GM12878 (cell line): Measurements from ENCODE around the gene C3. TPM values are rescaled to one million over a fixed set of nuclear protein-coding genes. Genes with fewer than 3 reads are reported as not detected.
"Not testable (repeated sequence)": the region's sequence is repeated elsewhere in the genome, so short reads cannot be mapped to it uniquely, and the experiment has no call there.

Experiments
- ATAC-seq: fragments of 200-7000 bp; cut with Tn5 transposase; 3 replicates; pipeline ENCODE4 v1.9.1; 2020; ENCODE audit warnings: mild to moderate bottlenecking, moderate library complexity
- BruUV-seq: library from RNA; stranded (reverse); fragments of 400-500 nt; replicated peaks from 2 replicates; lab custom pipeline; 2021; lab: Mats Ljungman, UMichigan
- CTCF ChIA-PET: fragments of 300-600 bp; sonication (Branson Sonifier 250); formaldehyde crosslinking; extraction: SDS; loops from one replicate; lab custom pipeline; 2021; ENCODE audit warnings: inconsistent platforms; lab: Yijun Ruan, JAX
- POLR2A ChIA-PET: fragments of 350-600 bp; formaldehyde crosslinking; extraction: SDS; loops from one replicate; lab custom pipeline; 2021; ENCODE audit warnings: inconsistent platforms; lab: Charles Lee
- RAD21 ChIA-PET: fragments of 300-600 bp; sonication (Branson Sonifier 250); formaldehyde crosslinking; loops from one replicate; lab custom pipeline; 2023; ENCODE audit warnings: antibody characterized with exemption; ENCODE audit not compliant: unreplicated experiment; lab: Charles Lee
- SMC1A ChIA-PET: fragments of 300-600 bp; sonication (Branson Sonifier 250); formaldehyde crosslinking; loops from one replicate; lab custom pipeline; 2023; ENCODE audit not compliant: unreplicated experiment, uncharacterized antibody; lab: Charles Lee
- DNase-seq: peaks from one replicate; pipeline ENCODE4 v3.0.0-alpha.2; 2011; ENCODE audit warnings: low read depth, low spot score
- FAIRE-seq: peaks from 3 replicates; lab custom pipeline; 2011; peaks lifted over from hg19 to GRCh38; lab: Jason Lieb, UNC
- H2AFZ ChIP-seq: 2 replicates; pipeline ENCODE4 v1.6.0; 2011; ENCODE audit warnings: low read depth, low read length, control low read depth; ENCODE audit not compliant: control insufficient read depth
- H3K27ac ChIP-seq: 2 replicates; pipeline ENCODE4 v1.5.1; 2011; ENCODE audit warnings: control low read depth; ENCODE audit not compliant: control insufficient read depth, insufficient read depth
- H3K27me3 ChIP-seq, 2 experiments: replicated peaks in 1 of 2; 2 replicates each; pipeline versions ENCODE4 v1.6.0 to v1.6.1; 2011; ENCODE audit warnings: low read length in 1 of 2; ENCODE audit not compliant: control insufficient read depth in 2 of 2, insufficient read depth in 2 of 2
- H3K36me3 ChIP-seq, 2 experiments: 2 replicates each; pipeline ENCODE4 v1.5.1; 2011; ENCODE audit warnings: low read length in 1 of 2; ENCODE audit not compliant: control insufficient read depth in 2 of 2, insufficient read depth in 2 of 2
- H3K4me1 ChIP-seq: 2 replicates; pipeline ENCODE4 v1.6.1; 2011; ENCODE audit warnings: mild to moderate bottlenecking, low read length, moderate library complexity, mixed read lengths; ENCODE audit not compliant: control insufficient read depth, insufficient read depth
- H3K4me2 ChIP-seq: 2 replicates; pipeline ENCODE4 v1.6.0; 2011; ENCODE audit warnings: control low read depth; ENCODE audit not compliant: control insufficient read depth, insufficient read depth
- H3K4me3 ChIP-seq: fragments of 200-600 bp; sonication (generic); 2 replicates; pipeline ENCODE4 v1.5.1; 2016
- H3K79me2 ChIP-seq: 2 replicates; pipeline ENCODE4 v1.6.0; 2011; ENCODE audit warnings: low read length; ENCODE audit not compliant: control insufficient read depth, insufficient read depth
- H3K9ac ChIP-seq: 2 replicates; pipeline ENCODE4 v1.8.0; 2011; ENCODE audit warnings: low read length, control low read depth, mixed read lengths; ENCODE audit not compliant: control insufficient read depth, insufficient read depth
- H3K9me3 ChIP-seq: replicated peaks from 3 replicates; pipeline ENCODE4 v1.5.1; 2011; ENCODE audit warnings: mild to moderate bottlenecking, low read length; ENCODE audit not compliant: control insufficient read depth, insufficient read depth
- H4K20me1 ChIP-seq: 2 replicates; pipeline ENCODE4 v1.6.0; 2011; ENCODE audit not compliant: control insufficient read depth, insufficient read depth
- BMI1 ChIP-seq: fragments of 450-650 bp; IDR thresholded peaks from 2 replicates; pipeline ENCODE4 v1.6.1; 2016; ENCODE audit warnings: mild to moderate bottlenecking, moderate library complexity, borderline replicate concordance
- BRCA1 ChIP-seq: IDR thresholded peaks from 2 replicates; pipeline ENCODE4 v1.6.1; 2011; ENCODE audit warnings: low read depth, low read length, improper control_type of control experiment
- CTCF ChIP-seq, 3 experiments: IDR thresholded peaks in 2 of 3; conservative IDR thresholded peaks in 1 of 3; 2 replicates each; pipeline ENCODE4 v1.5.1; 2011; ENCODE audit warnings: low read depth in 3 of 3, low read length in 3 of 3, mild to moderate bottlenecking in 3 of 3, control low read depth in 2 of 3, moderate library complexity in 2 of 3, inconsistent platforms in 1 of 3, mixed read lengths in 1 of 3; ENCODE audit not compliant: control insufficient read depth in 2 of 3, insufficient read depth in 1 of 3; ENCODE audit errors: extremely low read depth in 1 of 3
- ELK1 ChIP-seq: IDR thresholded peaks from 2 replicates; pipeline ENCODE4 v1.6.1; 2012; ENCODE audit warnings: low read depth, low read length, improper control_type of control experiment
- HDAC6 ChIP-seq: fragments of 200-600 bp; sonication (generic); IDR thresholded peaks from one replicate; pipeline ENCODE4 v1.8.0; 2017; ENCODE audit warnings: antibody characterized with exemption; ENCODE audit not compliant: unreplicated experiment
- MYB ChIP-seq: fragments of 150-350 bp; IDR thresholded peaks from 2 replicates; pipeline ENCODE4 v1.6.1; 2014; ENCODE audit warnings: mild to moderate bottlenecking, low read depth, low read length, borderline replicate concordance
- NFIC ChIP-seq: IDR thresholded peaks from 2 replicates; pipeline ENCODE4 v1.6.1; 2012; ENCODE audit warnings: low read depth, mild to moderate bottlenecking, inconsistent platforms, low read length, moderate library complexity
- NFXL1 ChIP-seq: fragments of 450-650 bp; IDR thresholded peaks from 2 replicates; pipeline ENCODE4 v1.6.1; 2017; ENCODE audit warnings: antibody characterized with exemption, mild to moderate bottlenecking, borderline replicate concordance
- POLR2A ChIP-seq: IDR thresholded peaks from 2 replicates; pipeline ENCODE4 v1.6.1; 2011; ENCODE audit warnings: low read depth, mild to moderate bottlenecking, low read length
- RAD51 ChIP-seq: fragments of 450-650 bp; IDR thresholded peaks from 2 replicates; pipeline ENCODE4 v1.6.1; 2016; ENCODE audit warnings: moderate library complexity, mild to moderate bottlenecking, inconsistent platforms
- RBBP5 ChIP-seq: fragments of 200-600 bp; sonication (generic); conservative IDR thresholded peaks from 2 replicates; pipeline ENCODE4 v1.6.1; 2016
- SIX5 ChIP-seq: IDR thresholded peaks from 2 replicates; pipeline ENCODE4 v1.6.1; 2011; ENCODE audit warnings: mild to moderate bottlenecking, low read depth, low read length, moderate library complexity; ENCODE audit not compliant: severe bottlenecking
- STAT3 ChIP-seq: IDR thresholded peaks from 2 replicates; pipeline ENCODE4 v1.6.1; 2011; ENCODE audit warnings: low read depth, low read length, improper control_type of control experiment
- ZBED1 ChIP-seq: IDR thresholded peaks from 2 replicates; pipeline ENCODE4 v1.6.1; 2016; ENCODE audit warnings: borderline replicate concordance
- ZNF622 ChIP-seq: fragments of 450-650 bp; IDR thresholded peaks from 2 replicates; pipeline ENCODE4 v1.6.1; 2017; ENCODE audit warnings: mild to moderate bottlenecking, inconsistent platforms
- WGBS: methylation state at CpG from one replicate; pipeline ENCODE4 v1.1.6; 2016; ENCODE audit warnings: low lambda C conversion rate; ENCODE audit not compliant: insufficient replicate concordance, insufficient coverage; ENCODE audit errors: missing lambda C conversion rate; 5-methylcytosine and 5-hydroxymethylcytosine counted together
- in situ Hi-C: fragments of 300-500 bp; cut with MboI; formaldehyde crosslinking; loops from 9 replicates; pipeline ENCODE4 v1.14.3; 2018; ENCODE audit warnings: mixed read lengths
- intact Hi-C: fragments of 100-400 bp; cut with micrococcal nuclease; formaldehyde crosslinking; loops from one replicate; pipeline ENCODE4 v1.14.2; 2022; ENCODE audit not compliant: unreplicated experiment
- polyA plus RNA-seq, 11 experiments: library from polyadenylated mRNA; depleted of rRNA in 4 of 11; unstranded in 6 of 11; stranded (reverse) in 5 of 11; fragments of >200 nt; fragmentation: Nextera tagmentation in 4 of 11; fragmentation: Illumina TruSeq in 1 of 11; extraction: Ambion mirVana in 4 of 11; extraction: Trizol in 1 of 11; gene quantifications; 1 replicate in 1 of 11; 2 replicates in 10 of 11; pipeline versions ENCODE4 v1.2.1 to v1.2.3, GENCODE V29; 2011 to 2016; ENCODE audit warnings: inconsistent platforms in 2 of 11, missing spikeins in 2 of 11, low read depth in 1 of 11
- total RNA-seq, 4 experiments: library from RNA; depleted of rRNA in 3 of 4; stranded (reverse); fragments of >200 nt in 3 of 4; fragmentation: Illumina TruSeq in 1 of 4; extraction: Trizol in 1 of 4; gene quantifications; 2 replicates each; pipeline versions ENCODE4 v1.2.1 to v1.2.3, GENCODE V29; 2013 to 2021

C3 gene
- total and polyA plus RNA-seq, 10 of the 15 experiments (the other 5 are each of a cell fraction or from before 2014, with no cell fraction given): 0.20 to 6.7 (median 0.72) TPM

GRCh38 chr19:6660930-6661329 is 59.5 kb downstream of the C3 start:
- no peaks in the 10 kb centered on the region for H4K20me1 ChIP-seq
- H3K4me3 ChIP-seq: no peak overlapping the region
- intact Hi-C loops (no loop called here), in situ Hi-C loops (no loop called here)
- H3K4me1 ChIP-seq: peaks cover 26% of the 10 kb centered on the region
- ATAC-seq: no peak
- H3K4me2 ChIP-seq: peak overlapping the region; percentile 75; the same call in 1 of the 2 replicates
- peaks cover 2 to 8% of the 10 kb centered on the region in 2 experiments; a peak in 3 of 4 replicates for H3K36me3 ChIP-seq
- 96% methylated on average over 20 of the region's 20 CpGs for WGBS
- H3K9ac ChIP-seq: no peak overlapping the region
- no TSS peak for BruUV-seq
- no peak overlapping the region; the same call in 1 of the 2 replicates for H2AFZ ChIP-seq
- peak overlapping the region; percentile 6; the same call in 1 of the 2 replicates for H3K27ac ChIP-seq
- SMC1A ChIA-PET: interaction anchor here (1.3 to 2.3 kb wide), 9 partner anchors 9 to 202 kb away, joined by 5 to 14 read pairs (median 5); partner anchors contain the start of gene TNFSF14
- peaks cover 2% of the 10 kb centered on the region for H3K79me2 ChIP-seq
- no peaks in the 10 kb centered on the region; the same call in 2 of the 3 replicates for H3K9me3 ChIP-seq
- FAIRE-seq: no peak
- TF ChIP-seq CTCF (IDR thresholded peaks at IDR 0.05 in 2 of 3, conservative IDR thresholded peaks at IDR 0.05 in 1 of 3; ENCODE audit: control insufficient read depth in 2 of 3, extremely low read depth in 1 of 3, insufficient read depth in 1 of 3, low read depth in 3 of 3, low read length in 3 of 3): no peak
- TF ChIP-seq ZNF622: no peak
- TF ChIP-seq ELK1: no peak
- TF ChIP-seq SIX5: no peak
- TF ChIP-seq NFXL1: no peak
- TF ChIP-seq ZBED1: no peak
- no peak for TF ChIP-seq BMI1
- TF ChIP-seq NFIC: no peak
- TF ChIP-seq HDAC6: no peak
- TF ChIP-seq MYB: no peak
- no peak for TF ChIP-seq RBBP5
- no peak for TF ChIP-seq STAT3
- TF ChIP-seq BRCA1: no peak
- no peak for TF ChIP-seq POLR2A
- TF ChIP-seq RAD51: no peak
- CTCF ChIA-PET: interaction anchor here (1.0 to 2.4 kb wide), 6 partner anchors 9 to 145 kb away, joined by 3 to 9 read pairs (median 4); partner anchors contain the start of genes GPR108 and TNFSF14
- H3K27me3 ChIP-seq: no peaks in the 10 kb centered on the region
- no peak for DNase-seq
- RAD21 ChIA-PET: interaction anchor here (1.2 to 2.5 kb wide), 7 partner anchors 8 to 143 kb away, joined by 3 to 15 read pairs (median 9); partner anchors contain the start of gene TNFSF14
- POLR2A ChIA-PET: interaction anchor here (1.0 to 2.5 kb wide), 6 partner anchors 8 to 19 kb away, joined by 3 to 10 read pairs (median 6); partner anchors contain the start of gene TNFSF14

- ChIA-PET SMC1A (interaction anchor here (1.1 to 6.0 kb wide), 3 partner anchors 14 to 19 kb away, joined by 3 to 58 read pairs (median 7); partner anchors contain the start of gene TNFSF14), CTCF (interaction anchor here (1.0 kb wide), 2 partner anchors 13 kb away, joined by 3 read pairs; partner anchors contain the start of gene TNFSF14), POLR2A (interaction anchor here (0.5 kb wide), 1 partner anchor 309 kb away, joined by 6 read pairs; no protein-coding TSS in a partner anchor), RAD21 (interaction anchor here (0.8 to 2.7 kb wide), 4 partner anchors 14 to 82 kb away, joined by 3 to 6 read pairs (median 3); partner anchors contain the start of gene GPR108)
- ATAC-seq, H3K9ac ChIP-seq, H3K27ac ChIP-seq, H3K79me2 ChIP-seq, H3K36me3 ChIP-seq, H2AFZ ChIP-seq, H3K4me3 ChIP-seq, intact Hi-C loops, H3K27me3 ChIP-seq, FAIRE-seq, in situ Hi-C loops, H3K4me2 ChIP-seq, H3K9me3 ChIP-seq, H4K20me1 ChIP-seq, BruUV-seq, DNase-seq: not testable (repeated sequence)
- 65% methylated on average over 9 of the region's 9 CpGs for WGBS
- H3K4me1 ChIP-seq: peaks cover 26% of the 10 kb centered on the region
Observed at GRCh38 chr19:6656390-6656789, 64.1 kb downstream of the C3 start.
